ENCODE data around the gene HAO1.

GRCh38 chr20:7868108-7868507 is 72.2 kb downstream of the HAO1 start:
- TF ChIP-seq EZH2 (IDR thresholded peaks at IDR 0.05; ENCODE audit: borderline replicate concordance, low read depth, low read length, poor library complexity, severe bottlenecking) (no peak), CTCF (conservative IDR thresholded peaks at IDR 0.05; ENCODE audit: low read depth, low read length) (no peak)
